PC-3 (cell line): ENCODE measurements around the gene NR5A2.

Experiments used
- EZH2 ChIP-seq: fragments of 300-600 bp; sonication (generic); IDR thresholded peaks from one replicate; pipeline ENCODE4 v1.6.1; 2017; ENCODE audit warnings: antibody characterized with exemption, mild to moderate bottlenecking, low read length; ENCODE audit not compliant: unreplicated experiment
- TF ChIP-seq, protein P1 (sequence below): fragments of 300-600 bp; sonication (generic); conservative IDR thresholded peaks from 2 replicates; pipeline ENCODE4 v1.5.1; 2017; ENCODE audit warnings: antibody characterized with exemption, low read depth, mild to moderate bottlenecking, low read length

DNA sequence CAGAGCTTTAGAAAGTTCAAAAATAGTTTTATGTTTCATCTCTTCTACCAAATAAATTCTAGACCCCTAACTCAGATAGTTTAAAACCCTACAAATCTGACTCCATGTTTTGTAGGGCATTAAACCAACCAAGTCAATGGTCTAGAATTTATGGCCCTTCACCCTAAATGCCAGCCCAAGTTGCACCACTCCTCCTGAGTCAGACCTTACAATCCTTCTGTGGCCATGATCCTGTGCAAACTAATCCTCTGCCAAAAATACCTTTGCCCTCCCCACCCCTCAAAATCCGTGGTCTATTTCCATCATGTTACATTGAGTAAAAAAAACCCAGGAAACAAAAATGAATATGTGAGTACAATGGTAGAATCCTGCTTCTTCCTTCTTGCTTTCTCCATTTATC, 179.3 kb downstream of the NR5A2 start:
- TF ChIP-seq, protein P1, sequence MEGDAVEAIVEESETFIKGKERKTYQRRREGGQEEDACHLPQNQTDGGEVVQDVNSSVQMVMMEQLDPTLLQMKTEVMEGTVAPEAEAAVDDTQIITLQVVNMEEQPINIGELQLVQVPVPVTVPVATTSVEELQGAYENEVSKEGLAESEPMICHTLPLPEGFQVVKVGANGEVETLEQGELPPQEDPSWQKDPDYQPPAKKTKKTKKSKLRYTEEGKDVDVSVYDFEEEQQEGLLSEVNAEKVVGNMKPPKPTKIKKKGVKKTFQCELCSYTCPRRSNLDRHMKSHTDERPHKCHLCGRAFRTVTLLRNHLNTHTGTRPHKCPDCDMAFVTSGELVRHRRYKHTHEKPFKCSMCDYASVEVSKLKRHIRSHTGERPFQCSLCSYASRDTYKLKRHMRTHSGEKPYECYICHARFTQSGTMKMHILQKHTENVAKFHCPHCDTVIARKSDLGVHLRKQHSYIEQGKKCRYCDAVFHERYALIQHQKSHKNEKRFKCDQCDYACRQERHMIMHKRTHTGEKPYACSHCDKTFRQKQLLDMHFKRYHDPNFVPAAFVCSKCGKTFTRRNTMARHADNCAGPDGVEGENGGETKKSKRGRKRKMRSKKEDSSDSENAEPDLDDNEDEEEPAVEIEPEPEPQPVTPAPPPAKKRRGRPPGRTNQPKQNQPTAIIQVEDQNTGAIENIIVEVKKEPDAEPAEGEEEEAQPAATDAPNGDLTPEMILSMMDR: no peak
- TF ChIP-seq EZH2: no peak
